Stimulated activated CD8-positive, alpha-beta memory T cell treated with anti-CD3 and anti-CD28 coated beads, Interleukin-15, amount 100 ng/mL, for 24 hours (primary cell): Measurements from ENCODE around the gene ATP4B.

Source experiments
- DNase-seq: peaks from one replicate; pipeline ENCODE4 v3.0.0-alpha.2; 2020; ENCODE audit warnings: low read depth

Gene ATP4B

DNA sequence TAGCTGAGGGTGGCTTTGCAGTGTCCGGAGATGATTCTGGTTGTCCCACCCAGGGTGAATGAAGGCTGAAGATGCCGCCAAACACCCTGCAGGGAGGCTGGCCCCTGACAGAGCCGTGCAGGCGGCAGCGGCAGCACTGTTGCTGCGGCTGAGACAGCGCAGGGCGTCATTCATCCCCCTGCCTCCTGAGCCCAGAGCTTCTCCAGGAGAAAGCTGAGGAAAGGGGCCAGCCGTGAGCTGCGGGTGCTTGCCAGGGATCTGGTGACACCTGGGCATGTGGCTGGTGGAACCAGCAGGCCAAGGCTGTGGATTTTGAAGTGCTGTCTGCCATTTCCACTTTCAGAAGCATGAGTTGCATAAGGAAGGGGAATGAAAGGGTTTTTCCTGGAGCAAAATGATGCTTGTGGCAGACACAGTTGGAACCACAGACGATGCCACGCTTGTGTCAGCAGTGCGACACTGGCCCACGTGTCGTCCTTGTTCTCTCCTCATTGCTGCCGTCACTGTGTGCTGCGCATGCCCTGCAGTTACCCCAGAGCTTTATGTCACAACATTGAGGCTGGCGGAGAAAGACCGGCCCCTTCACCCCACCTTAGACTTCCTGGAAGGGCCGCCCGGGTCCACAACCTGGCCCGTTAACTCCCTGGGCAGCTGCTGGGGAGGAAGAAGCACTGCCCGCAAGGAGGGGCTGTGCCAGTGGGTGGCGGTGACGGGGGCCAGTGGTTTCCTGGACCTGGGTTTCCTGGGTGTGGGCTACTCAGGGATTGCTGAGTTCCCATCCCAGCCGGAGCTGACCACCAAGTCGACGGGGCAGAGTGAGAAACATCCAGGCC lies 50.7 kb downstream of the ATP4B start:
- no peak for DNase-seq

DNA sequence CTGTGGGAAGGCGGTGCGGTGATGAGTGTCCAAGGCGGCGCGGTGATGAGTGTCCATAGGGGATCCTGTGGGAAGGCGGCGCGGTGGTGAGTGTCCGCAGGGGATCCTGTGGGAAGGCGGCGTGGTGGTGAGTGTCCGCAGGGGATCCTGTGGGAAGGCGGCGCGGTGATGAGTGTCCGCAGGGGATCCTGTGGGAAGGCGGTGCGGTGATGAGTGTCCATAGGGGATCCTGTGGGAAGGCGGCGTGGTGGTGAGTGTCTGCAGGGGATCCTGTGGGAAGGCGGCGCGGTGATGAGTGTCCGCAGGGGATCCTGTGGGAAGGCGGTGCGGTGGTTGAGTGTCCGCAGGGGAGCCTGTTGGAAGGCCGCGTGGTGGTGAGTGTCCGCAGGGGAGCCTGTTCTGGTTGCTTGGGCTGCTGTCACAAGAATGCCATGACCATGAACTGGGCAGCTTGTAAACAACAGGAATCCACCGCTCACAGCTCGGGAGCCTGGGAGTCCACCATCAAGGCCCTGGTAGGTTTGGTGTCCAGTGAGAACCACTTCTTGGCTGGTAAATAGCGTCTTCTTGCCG lies 52.0 kb downstream of the ATP4B start:
- no peak for DNase-seq

GRCh38 chr13:113605461-113605860 lies 52.5 kb downstream of the ATP4B start:
- DNase-seq, result no peak

DNA sequence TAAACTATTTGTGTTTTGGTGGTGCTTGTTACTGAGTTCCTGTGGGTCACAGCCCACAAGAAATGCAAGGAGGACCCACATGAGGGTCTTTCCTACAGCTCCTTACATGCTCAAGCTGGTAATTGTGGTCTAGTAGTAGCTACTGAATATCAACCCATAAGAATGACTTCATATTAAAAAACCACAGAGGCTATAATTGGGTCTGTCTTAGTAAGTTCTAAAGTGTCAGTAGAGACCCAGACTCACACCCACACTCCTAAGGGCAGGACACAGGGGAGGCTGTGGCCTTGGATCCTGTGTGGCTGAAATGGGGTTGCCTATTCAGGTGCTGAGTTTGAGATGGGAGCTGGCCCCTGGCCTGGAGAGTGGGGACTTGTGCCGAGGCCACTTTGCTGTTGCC lies 53.8 kb downstream of the ATP4B start:
- DNase-seq, result no peak

GRCh38 chr13:113603116-113603710 lies 54.8 kb downstream of the ATP4B start:
- DNase-seq, result no peak

- DNase-seq, result no peak
Measured at GRCh38 chr13:113602291-113602988, 55.6 kb downstream of the ATP4B start.

DNA sequence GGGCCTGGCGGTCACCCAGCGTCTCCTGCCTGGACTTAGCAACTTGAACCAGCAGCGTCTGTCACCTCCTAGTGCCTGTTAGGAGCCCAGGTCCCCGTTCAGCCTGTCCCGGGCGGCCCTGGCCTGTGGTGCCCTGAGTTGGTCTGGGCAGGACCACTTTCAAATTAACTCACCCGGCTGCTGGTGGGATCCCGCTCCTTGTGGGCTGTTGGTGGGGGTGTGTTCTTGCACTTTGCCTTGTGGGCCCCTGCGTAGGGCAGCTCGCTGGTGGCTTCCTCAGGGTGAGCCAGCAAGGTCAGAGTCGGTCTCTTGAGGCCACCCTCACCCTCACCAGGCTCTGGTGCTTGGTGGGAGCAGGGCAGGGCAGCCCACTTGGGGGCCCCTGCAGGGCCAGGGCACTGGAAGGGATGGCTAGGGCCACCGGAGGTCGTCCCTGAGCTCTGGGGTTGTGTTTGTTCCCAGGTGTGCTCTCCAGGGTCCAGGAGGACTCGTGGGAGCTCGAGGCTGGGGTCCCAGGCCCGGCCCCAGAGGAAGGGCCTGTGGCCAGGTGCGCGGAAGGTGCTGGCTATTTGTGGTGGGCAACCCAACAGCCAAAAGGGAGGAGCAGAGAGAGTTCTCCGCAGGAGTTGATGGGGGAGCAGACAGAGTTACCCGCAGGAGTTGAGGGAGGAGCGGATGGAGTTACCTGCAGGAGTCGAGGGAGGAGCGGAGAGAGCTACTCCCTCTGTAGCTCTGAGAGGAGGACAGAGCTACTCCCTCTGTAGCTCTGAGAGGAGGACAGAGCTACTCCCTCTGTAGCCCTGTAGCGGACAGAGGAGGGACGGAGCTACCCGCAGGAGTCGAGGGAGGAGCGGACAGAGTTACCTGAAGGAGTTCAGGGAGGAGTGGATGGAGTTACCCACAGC lies 56.6 kb downstream of the ATP4B start:
- DNase-seq, result no peak

DNA sequence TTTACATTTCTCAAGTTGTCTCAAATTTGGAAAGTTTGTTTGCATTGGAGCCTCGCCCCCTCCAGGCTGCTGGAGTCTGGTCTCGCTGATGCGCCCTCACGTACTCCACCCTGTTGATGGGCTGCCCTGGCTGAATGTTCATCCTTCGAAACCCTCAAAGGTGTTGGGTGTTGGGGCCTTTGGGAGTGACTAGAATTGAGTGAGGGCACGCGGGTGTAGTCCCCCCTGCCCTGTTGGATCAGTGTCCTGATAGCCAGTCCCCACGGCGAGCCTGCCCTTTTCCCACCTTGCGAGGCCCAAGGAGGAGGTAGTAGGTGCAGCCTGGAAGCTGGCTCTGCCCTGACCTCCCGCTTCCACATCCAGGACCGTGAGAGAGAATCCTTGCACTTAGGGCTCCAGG lies 58.6 kb downstream of the ATP4B start:
- DNase-seq, result no peak
